HG03565 (cell line): Measurements from ENCODE around the gene CMTM1.
A peak's percentile ranks its signal among the peaks of the same experiment; 100 is the strongest.

Experiments used
- ATAC-seq: cut with Tn5 transposase; IDR thresholded peaks from one replicate; pipeline ENCODE4 v1.9.1; 2021; ENCODE audit warnings: mild to moderate bottlenecking, moderate library complexity; ENCODE audit not compliant: unreplicated experiment

The CMTM1 gene, protein sequence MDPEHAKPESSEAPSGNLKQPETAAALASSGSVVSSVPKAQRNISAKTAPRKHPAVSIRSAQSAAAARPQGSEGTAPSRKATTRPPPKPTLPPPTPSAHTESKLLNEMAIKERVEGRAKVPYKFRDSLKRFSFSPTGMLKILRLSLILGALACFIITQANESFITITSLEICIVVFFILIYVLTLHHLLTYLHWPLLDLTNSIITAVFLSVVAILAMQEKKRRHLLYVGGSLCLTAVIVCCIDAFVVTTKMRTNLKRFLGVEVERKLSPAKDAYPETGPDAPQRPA

DNA sequence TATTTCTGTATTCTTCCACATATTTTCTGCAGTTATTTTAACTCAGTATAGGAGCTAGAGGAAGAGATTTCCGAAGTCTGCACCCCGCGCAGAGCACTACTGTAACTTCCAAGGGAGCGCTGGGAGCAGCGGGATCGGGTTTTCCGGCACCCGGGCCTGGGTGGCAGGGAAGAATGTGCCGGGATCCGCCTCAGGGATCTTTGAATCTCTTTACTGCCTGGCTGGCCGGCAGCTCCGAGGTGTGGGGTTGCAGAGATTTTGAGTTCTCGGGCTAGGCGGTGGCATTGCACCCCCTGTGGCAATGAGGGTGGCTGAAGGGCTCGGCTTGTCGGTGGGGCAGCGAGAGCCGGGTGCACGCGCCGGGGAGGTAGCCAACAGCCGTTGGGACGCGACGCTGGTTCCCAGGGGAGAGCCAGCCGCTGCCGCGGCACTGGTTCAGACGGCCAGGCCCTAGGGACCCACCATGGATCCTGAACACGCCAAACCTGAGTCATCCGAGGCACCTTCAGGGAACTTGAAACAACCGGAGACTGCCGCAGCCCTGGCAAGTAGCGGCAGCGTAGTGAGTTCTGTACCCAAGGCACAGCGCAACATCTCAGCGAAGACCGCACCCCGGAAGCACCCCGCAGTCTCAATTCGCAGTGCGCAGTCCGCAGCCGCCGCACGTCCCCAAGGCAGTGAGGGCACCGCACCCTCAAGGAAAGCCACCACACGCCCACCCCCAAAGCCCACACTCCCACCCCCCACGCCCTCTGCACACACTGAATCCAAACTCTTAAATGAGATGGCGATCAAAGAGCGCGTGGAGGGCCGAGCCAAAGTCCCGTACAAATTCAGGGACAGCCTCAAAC lies at the start of gene CMTM1:
Gene CMTM1, plus strand, starts transcription at position 389 of the 851 bp plus-strand sequence. Its CDS starts 75 bp downstream, at position 464.
- no peak for ATAC-seq

DNA sequence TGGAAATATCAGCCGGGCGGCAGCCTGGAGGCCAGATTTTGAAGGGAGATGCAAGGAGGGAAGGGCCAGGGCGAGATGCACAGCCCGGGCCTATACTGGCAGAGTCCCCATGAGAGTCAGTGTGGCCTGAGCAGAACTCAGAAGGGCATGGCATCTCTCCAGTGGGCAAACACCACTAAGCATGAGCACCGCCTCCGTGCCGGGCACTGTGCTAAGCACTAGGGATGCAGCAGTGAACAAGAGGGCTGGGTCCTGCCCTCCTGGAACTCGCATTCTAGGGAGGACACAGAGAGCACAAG lies 49.8 kb upstream of the CMTM1 start:
- no peak for ATAC-seq

DNA sequence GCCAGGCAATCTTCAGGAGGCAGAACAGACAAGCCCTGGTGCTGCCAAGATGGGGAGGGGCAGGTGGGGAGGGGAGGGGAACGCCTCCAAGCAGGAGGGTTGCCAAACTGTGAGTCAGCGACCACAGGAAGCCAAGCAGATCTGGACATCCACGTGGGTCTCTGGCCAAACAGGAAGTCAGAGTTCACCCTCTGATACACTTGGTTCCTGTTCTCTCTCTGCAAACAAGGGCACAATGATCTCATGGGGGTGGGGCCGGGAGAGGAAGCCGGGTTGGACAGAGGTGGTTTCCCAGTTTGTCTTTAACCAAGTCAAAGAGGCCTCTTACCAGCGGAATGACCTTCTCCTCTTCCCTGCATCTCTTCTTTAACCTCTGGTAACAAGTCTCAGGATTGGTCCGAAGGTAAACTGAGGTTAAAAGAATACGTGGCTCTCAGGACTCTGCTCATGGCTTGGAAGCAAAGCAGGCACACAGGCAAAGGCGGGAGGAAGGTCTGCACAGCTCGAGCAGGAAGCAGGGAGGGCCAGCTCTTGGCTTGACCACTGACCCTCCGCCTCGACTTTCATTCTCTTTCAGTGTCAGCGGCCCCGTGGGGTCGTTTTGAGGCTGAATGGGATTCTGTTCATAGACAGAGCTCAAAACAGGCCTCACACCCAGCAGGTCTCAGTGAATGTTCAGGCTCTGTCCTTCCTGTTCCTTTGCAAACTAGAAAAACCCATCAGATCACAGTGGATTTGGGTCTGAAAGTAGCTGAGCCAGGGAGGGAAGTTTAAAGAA lies 49.2 kb upstream of the CMTM1 start:
- peak; percentile 95 for ATAC-seq

DNA sequence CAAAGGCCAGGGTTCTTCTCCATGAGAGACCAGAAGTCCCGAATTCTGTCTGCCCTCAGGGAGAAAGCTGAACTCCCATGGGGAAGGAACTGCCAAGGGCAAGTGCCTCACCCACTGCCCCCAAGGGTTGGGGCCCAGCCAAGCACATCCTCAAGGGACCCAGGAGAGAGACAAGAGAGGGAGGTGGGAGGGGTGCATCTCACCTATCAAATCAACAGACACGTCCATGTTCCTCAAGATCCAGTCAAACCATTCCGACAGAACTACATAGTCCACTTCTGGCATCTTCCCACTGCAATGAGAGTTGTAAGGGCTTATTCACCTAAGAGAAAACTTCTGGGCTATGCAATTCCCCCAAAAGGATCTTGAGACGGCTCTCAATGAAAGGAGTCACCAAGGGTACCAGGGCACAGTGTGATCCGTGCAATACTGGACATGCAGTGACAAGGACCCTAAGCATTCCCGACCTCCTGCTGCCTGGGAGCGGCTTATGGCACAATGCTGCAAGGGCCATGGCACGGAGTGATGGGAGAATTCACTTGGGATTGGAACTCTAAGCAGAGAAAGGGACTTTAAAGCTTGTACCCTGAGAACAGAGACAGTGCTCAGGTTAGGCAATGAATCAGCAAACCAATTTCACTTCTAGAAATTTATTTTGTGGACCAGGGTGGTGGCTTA lies 48.5 kb upstream of the CMTM1 start:
- ATAC-seq = no peak

- ATAC-seq = no peak
Measured at GRCh38 chr16:66519482-66520373, 46.5 kb upstream of the CMTM1 start.

GRCh38 chr16:66520406-66521170 lies 45.7 kb upstream of the CMTM1 start:
- no peak for ATAC-seq

DNA sequence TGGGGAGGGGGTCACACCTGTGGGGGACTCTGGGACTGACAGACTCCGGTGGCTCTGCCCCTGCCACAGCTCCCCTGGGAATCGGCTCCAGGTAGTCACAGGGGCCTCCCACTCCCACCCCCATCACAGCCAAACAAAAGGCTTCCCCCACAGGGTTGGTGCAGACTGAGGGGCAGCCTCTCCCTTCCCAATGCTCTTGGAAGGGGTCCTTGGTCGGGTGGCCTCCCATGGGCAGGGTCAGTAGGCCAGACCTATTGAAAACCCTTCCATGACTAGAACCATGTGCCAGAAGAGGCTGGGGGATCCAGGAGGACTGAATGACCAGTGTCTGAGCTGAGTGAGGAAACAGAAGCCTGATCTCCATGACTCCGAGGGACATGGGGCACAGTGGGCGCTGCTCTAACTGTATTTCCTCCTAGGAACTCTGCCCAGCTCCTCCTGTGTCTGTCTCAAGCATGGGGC lies 45.0 kb upstream of the CMTM1 start:
- no peak for ATAC-seq

GRCh38 chr16:66521951-66522771 lies 44.1 kb upstream of the CMTM1 start:
- ATAC-seq = peak; percentile 52

- no peak for ATAC-seq
Measured at GRCh38 chr16:66522816-66523590, 43.2 kb upstream of the CMTM1 start.

- ATAC-seq = peak; percentile 38
Measured at GRCh38 chr16:66523861-66524354, 42.3 kb upstream of the CMTM1 start.

- ATAC-seq = peak; percentile 56
Measured at GRCh38 chr16:66524601-66525164, 41.6 kb upstream of the CMTM1 start.

DNA sequence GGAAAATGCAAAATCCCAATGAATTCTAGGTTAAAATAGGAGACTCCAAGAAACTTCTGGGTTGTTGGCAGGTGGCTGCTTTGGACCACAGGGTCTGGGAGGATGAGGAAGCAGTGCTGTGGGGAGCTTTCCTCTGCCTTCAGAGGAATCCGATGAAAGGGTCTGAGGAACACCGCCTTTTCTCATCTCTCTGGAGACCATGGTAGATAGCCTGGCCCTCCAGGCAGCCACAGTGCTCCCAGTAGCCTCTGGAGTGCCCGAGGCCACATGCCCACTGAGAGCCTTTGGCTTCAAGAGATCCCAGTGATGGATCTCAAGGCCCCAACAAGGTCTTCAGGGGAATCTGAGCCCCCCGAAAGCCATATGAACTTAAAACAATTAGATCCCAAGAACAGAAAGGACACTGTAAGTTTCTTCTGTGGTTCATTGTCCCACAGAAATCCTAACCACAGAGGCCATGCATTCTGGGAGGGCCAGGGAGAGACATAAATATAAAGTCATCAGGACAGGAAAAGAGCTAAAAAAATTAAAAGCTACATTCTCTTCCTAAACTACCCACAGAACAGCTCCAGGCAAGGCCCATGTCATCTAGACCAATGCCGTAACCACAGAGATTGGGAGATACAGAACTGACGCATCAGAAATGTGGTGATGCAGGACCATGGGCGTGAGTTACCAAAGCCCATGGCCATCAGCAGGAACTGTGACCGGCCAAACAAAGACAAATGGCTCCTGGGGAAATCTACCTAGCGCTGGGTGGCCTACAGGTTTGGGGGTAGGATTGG lies 40.7 kb upstream of the CMTM1 start:
- ATAC-seq = no peak

DNA sequence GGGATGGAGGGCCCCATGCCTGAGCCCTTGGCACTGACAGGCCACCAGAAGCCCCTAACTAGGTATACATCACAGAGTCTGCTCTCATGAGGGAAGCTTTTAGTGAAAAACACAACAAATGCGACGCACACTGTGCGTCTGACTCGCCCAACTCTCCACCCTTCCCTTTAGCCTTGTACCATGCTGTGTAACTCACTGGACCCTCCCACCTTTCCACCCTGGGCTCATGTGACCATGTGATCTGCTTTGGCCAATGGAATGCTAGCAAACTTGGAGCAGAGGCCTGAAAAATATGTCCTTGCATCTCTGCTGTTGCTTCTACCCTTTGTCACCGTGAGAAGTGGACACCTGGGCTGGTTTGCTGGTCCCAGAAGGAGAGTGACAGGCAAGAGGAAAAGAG lies 37.9 kb upstream of the CMTM1 start:
- ATAC-seq = no peak

- no peak for ATAC-seq
Measured at GRCh38 chr16:66529475-66529874, 36.8 kb upstream of the CMTM1 start.

DNA sequence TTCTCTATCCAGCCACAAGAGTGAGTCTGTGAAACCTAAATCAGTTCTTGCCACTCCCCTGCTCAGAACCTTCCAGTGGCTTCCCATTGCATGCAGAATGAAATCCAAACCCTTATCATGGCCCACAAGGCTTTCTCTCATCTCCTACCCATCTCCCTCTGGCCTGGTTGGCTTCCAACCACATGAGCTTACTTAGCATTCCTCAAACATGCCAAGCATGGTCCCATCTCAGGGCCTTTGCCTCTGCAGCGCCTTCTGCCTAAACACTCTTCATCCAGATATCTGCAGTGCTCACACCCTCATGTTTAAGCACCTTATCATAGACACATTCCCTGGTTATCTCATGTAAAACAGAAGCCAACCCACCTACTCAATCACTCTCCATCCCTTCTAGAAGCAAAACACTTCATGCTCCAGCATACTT lies 31.9 kb upstream of the CMTM1 start:
- no peak for ATAC-seq

GRCh38 chr16:66536525-66536924 lies 29.7 kb upstream of the CMTM1 start:
- no peak for ATAC-seq
